HL-60 (cell line): ENCODE measurements around the gene SPATS2L.

Experiments
- DNase-seq, 2 experiments: peaks; one replicate each; pipeline ENCODE4 v3.0.0-alpha.2; 2010 to 2020; ENCODE audit warnings: low read depth in 1 of 2, low spot score in 1 of 2
- H3K27ac ChIP-seq: fragments of 250-450 bp; sonication (Bioruptor Pico); replicated peaks from 2 replicates; pipeline ENCODE4 v1.5.1; 2020; ENCODE audit warnings: mild to moderate bottlenecking, moderate library complexity
- H3K27me3 ChIP-seq: fragments of 250-450 bp; sonication (Bioruptor Pico); 2 replicates; pipeline ENCODE4 v1.5.1; 2021; ENCODE audit warnings: mild to moderate bottlenecking, moderate library complexity; ENCODE audit not compliant: insufficient read depth, poor library complexity, severe bottlenecking
- H3K4me3 ChIP-seq: replicated peaks from 2 replicates; pipeline ENCODE4 v1.5.1; 2011; ENCODE audit warnings: mild to moderate bottlenecking, control low read depth, low read length; ENCODE audit not compliant: insufficient read depth
- CTCF ChIP-seq: IDR thresholded peaks from one replicate; pipeline ENCODE4 v1.5.1; 2011; ENCODE audit warnings: low read length, control low read depth, inconsistent platforms; ENCODE audit not compliant: insufficient read depth
- GABPA ChIP-seq: IDR thresholded peaks from 2 replicates; pipeline ENCODE4 v1.6.1; 2012; ENCODE audit warnings: low read depth
- POLR2AphosphoS5 ChIP-seq: IDR thresholded peaks from 2 replicates; pipeline ENCODE4 v1.6.1; 2012; ENCODE audit warnings: low read depth
- SPI1 ChIP-seq: IDR thresholded peaks from 2 replicates; pipeline ENCODE4 v1.6.1; 2012; ENCODE audit warnings: low read depth, mild to moderate bottlenecking, borderline replicate concordance
- TF ChIP-seq, protein P1 (sequence below): IDR thresholded peaks from 2 replicates; pipeline ENCODE4 v1.6.1; 2012; ENCODE audit warnings: low read depth; ENCODE audit not compliant: insufficient replicate concordance

SPATS2L gene

DNA sequence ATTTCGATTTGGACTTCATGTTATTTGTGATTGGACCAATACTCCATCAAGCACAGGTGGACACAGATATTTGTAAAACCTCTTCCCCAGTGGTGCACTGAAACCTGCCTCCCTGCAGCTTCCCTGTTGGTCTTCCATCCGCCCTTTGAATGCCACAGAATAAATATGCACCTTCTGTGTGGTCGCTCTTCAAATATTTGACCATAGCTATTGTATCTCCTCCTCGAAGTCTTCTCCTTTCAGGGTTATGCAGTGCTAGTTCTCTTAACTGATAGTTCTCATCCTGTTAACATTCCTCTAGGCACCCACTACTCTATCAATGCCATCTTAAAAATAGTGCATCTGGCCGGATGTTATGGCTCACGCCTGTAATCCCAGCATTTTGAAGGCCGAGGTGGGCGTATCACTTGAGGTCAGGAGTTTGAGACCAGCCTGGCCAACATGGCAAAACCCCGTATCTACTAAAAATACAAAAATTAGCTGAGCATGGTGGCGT, 12.5 kb downstream of the SPATS2L start:
- no peak for DNase-seq
- no peak overlapping the region for H3K4me3 ChIP-seq
- no peak overlapping the region for H3K27ac ChIP-seq
- TF ChIP-seq CTCF (no peak), POLR2AphosphoS5 (no peak), SPI1 (no peak), GABPA (no peak)
- TF ChIP-seq, protein P1, sequence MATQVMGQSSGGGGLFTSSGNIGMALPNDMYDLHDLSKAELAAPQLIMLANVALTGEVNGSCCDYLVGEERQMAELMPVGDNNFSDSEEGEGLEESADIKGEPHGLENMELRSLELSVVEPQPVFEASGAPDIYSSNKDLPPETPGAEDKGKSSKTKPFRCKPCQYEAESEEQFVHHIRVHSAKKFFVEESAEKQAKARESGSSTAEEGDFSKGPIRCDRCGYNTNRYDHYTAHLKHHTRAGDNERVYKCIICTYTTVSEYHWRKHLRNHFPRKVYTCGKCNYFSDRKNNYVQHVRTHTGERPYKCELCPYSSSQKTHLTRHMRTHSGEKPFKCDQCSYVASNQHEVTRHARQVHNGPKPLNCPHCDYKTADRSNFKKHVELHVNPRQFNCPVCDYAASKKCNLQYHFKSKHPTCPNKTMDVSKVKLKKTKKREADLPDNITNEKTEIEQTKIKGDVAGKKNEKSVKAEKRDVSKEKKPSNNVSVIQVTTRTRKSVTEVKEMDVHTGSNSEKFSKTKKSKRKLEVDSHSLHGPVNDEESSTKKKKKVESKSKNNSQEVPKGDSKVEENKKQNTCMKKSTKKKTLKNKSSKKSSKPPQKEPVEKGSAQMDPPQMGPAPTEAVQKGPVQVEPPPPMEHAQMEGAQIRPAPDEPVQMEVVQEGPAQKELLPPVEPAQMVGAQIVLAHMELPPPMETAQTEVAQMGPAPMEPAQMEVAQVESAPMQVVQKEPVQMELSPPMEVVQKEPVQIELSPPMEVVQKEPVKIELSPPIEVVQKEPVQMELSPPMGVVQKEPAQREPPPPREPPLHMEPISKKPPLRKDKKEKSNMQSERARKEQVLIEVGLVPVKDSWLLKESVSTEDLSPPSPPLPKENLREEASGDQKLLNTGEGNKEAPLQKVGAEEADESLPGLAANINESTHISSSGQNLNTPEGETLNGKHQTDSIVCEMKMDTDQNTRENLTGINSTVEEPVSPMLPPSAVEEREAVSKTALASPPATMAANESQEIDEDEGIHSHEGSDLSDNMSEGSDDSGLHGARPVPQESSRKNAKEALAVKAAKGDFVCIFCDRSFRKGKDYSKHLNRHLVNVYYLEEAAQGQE, result no peak
- H3K27me3 ChIP-seq, result peaks cover 10% of the 10 kb centered on the region

DNA sequence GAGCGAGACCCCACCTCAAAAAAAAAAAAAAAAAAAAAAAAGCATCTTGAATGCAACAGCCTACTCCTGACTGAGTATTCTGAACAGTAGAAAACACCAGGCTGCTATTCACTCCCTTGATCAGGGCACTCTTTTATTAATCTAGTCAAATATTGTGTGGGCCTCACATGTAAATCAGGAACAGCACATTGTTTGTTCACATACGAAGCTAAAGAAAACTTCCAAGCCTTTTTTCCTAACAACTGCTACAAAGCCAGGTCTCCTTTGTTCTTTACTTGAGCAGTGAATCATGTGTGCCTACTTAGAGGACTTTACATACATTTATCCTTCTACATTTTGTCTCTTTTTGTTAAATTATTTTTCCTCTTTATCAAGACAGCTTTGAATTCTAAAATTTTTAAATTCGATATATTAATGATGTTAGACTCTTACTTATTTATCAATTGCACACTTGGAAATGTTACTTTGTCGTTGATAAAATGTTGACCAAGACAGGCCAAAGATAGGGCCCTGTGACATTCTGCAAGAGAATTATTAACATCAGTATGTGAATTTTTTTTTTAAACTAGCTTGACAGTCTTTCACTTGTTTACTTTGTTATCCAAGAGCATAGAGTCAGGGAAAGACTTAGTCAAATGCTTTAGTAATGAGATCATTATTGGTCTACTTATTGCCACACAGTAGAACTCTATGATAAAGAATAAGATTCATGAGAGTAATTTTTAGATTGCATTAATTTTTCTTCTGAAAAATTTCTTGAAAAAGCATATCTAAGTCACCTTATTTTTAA, 13.2 kb downstream of the SPATS2L start:
- no peak for DNase-seq
- Histone ChIP-seq H3K27ac (no peak overlapping the region), H3K4me3 (no peak overlapping the region), H3K27me3 (peaks cover 9% of the 10 kb centered on the region)
- no peak for TF ChIP-seq GABPA
- TF ChIP-seq CTCF, result no peak
- TF ChIP-seq POLR2AphosphoS5, result no peak
- no peak for TF ChIP-seq SPI1
- TF ChIP-seq, protein P1, result no peak

DNA sequence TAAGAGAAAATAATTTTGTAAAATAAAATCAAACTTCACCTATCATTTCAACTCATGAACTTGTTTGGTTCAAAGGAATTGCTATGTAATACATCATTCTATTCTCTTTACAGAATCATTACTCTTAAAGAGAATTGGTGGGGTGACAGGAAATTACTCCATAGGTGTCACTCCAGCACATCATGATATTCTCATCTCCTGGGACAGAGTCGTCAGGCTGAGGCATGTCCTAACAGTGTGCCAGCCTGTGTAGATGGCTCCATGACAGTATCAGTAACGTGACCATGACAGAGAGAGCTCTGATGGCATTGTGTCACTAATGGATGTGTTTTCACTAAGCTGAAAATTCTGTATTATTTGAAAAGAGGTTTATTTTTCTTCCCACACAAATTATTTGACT, 13.9 kb downstream of the SPATS2L start:
- Histone ChIP-seq H3K27ac (no peak overlapping the region), H3K4me3 (no peak overlapping the region), H3K27me3 (peaks cover 9% of the 10 kb centered on the region)
- no peak for DNase-seq
- no peak for TF ChIP-seq SPI1
- TF ChIP-seq GABPA, result no peak
- TF ChIP-seq POLR2AphosphoS5, result no peak
- TF ChIP-seq CTCF, result no peak
